ENCODE data around the gene APOO. TPM values are rescaled to one million over a fixed set of nuclear protein-coding genes. Genes with fewer than 3 reads are reported as not detected.
A peak's percentile ranks its signal among the peaks of the same experiment; 100 is the strongest.

The APOO gene
- total and polyA plus RNA-seq, 9 donors = 14.9 to 18.7 (median 16.5) TPM

DNA sequence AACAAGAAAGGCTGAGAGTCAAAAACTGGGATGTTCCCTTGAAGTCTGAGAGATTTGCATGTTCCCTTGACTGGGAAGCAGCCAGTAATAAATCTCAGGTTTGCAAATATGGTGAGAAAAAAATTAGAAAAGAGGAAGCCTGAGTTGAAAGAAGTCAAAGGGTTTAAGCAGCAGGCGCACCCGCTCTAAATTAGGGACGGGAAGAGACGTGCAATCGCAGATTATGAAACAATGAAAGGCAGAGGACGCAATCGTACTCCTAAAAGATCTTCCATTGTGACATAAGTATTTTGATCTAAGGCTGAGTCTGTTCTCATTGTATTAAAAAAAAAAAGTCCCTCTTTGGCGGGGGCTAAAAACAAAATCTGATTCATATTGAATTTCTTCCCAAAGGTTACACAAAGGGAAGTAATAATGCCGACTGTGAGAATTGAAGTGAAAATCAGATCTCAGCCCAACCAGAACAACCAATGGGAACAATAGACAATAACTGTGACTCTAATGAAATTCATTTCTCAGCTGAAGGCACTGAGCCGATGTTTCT, 96.6 kb downstream of the APOO start:
- DNase-seq = peak; percentile 50
- Histone ChIP-seq H3K36me3 (ENCODE audit: control insufficient read depth, insufficient read depth, low read length) (no peaks in the 10 kb centered on the region), H3K4me1 (ENCODE audit: control insufficient read depth, insufficient read depth, low read length) (no peaks in the 10 kb centered on the region), H3K4me3 (ENCODE audit: low read length) (no peak overlapping the region), H3K27me3 (ENCODE audit: control insufficient read depth, insufficient read depth, low read length) (peaks cover 10% of the 10 kb centered on the region), H3K27ac (ENCODE audit: low read length) (no peak overlapping the region), H3K9me3 (replicated peaks; ENCODE audit: control insufficient read depth, low read depth, low read length) (peaks cover 5% of the 10 kb centered on the region)
- WGBS (ENCODE audit: insufficient coverage) = 57% methylated on average over 5 of the region's 10 CpGs

- H3K27ac ChIP-seq (ENCODE audit: low read length) = no peak overlapping the region
- H3K4me1 ChIP-seq (ENCODE audit: control insufficient read depth, insufficient read depth, low read length) = no peaks in the 10 kb centered on the region
- no peak overlapping the region for H3K4me3 ChIP-seq (ENCODE audit: low read length)
- no peak for DNase-seq
- H3K36me3 ChIP-seq (ENCODE audit: control insufficient read depth, insufficient read depth, low read length) = no peaks in the 10 kb centered on the region
- H3K9me3 ChIP-seq (replicated peaks; ENCODE audit: control insufficient read depth, low read depth, low read length) = peaks cover 5% of the 10 kb centered on the region
- no CpG with 5 or more reads among the region's 3 CpGs for WGBS (ENCODE audit: insufficient coverage)
- peaks cover 6% of the 10 kb centered on the region for H3K27me3 ChIP-seq (ENCODE audit: control insufficient read depth, insufficient read depth, low read length)
Measured at GRCh38 chrX:23810279-23810678, 97.5 kb downstream of the APOO start.

DNA sequence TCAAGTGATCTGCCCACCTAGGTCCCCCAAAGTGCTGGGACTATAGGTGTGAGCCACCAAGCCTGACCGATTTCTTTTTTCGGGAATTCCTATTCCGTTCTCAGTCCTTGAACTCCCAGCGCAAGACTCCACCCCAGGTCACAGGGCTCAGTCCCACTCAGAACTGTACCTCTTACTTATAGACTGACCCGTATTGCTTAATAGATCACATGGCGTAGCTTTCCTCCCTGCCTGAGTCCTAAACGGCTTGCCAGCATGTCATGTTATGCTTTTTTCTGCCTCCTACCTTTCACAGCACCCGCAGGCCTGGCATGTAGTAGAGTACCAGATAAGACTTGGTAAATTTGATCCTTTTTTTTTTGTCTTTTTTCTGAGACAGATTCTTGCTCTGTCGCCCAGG, 102.3 kb downstream of the APOO start:
- DNase-seq = no peak
- no peaks in the 10 kb centered on the region for H3K9me3 ChIP-seq (replicated peaks; ENCODE audit: control insufficient read depth, low read depth, low read length)
- H3K27ac ChIP-seq (ENCODE audit: low read length) = no peak overlapping the region
- H3K4me3 ChIP-seq (ENCODE audit: low read length) = no peak overlapping the region
- H3K36me3 ChIP-seq (ENCODE audit: control insufficient read depth, insufficient read depth, low read length) = no peaks in the 10 kb centered on the region
- H3K27me3 ChIP-seq (ENCODE audit: control insufficient read depth, insufficient read depth, low read length) = peaks cover 3% of the 10 kb centered on the region
- H3K4me1 ChIP-seq (ENCODE audit: control insufficient read depth, insufficient read depth, low read length) = peaks cover 3% of the 10 kb centered on the region
- WGBS (ENCODE audit: insufficient coverage) = 96% methylated on average over 5 of the region's 9 CpGs

- no peak overlapping the region for H3K27ac ChIP-seq (ENCODE audit: low read length)
- 65% methylated on average over 2 of the region's 3 CpGs for WGBS (ENCODE audit: insufficient coverage)
- no peak for DNase-seq
- no peaks in the 10 kb centered on the region for H3K9me3 ChIP-seq (replicated peaks; ENCODE audit: control insufficient read depth, low read depth, low read length)
- H3K27me3 ChIP-seq (ENCODE audit: control insufficient read depth, insufficient read depth, low read length) = peaks cover 5% of the 10 kb centered on the region
- no peaks in the 10 kb centered on the region for H3K36me3 ChIP-seq (ENCODE audit: control insufficient read depth, insufficient read depth, low read length)
- H3K4me3 ChIP-seq (ENCODE audit: low read length) = no peak overlapping the region
- peaks cover 3% of the 10 kb centered on the region for H3K4me1 ChIP-seq (ENCODE audit: control insufficient read depth, insufficient read depth, low read length)
Measured at GRCh38 chrX:23804578-23804977, 103.2 kb downstream of the APOO start.

DNA sequence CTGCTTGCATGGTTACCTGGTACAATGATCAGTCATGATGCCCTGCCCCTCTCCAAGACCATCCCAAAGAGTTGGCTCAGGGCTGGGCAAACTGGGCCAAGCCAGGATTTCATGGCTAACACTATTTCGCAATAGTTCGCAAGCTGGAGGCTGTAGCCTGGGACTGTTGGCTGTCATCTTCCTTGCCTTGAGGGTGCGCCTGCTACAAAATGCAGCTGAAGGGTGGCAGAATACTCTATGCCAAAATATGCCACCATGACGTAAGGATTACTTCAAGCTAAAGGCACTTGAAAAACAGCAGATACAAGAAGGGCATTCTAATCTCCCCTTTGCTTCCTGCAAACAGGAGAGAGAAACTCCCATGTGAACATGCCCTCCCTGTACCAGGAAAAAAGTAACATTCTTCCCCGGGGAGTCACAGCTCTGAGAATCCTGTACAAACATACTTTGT, 103.8 kb downstream of the APOO start:
- H3K27ac ChIP-seq (ENCODE audit: low read length) = no peak overlapping the region
- 66% methylated on average over 5 of the region's 5 CpGs for WGBS (ENCODE audit: insufficient coverage)
- no peak overlapping the region for H3K4me3 ChIP-seq (ENCODE audit: low read length)
- peaks cover 8% of the 10 kb centered on the region for H3K27me3 ChIP-seq (ENCODE audit: control insufficient read depth, insufficient read depth, low read length)
- H3K36me3 ChIP-seq (ENCODE audit: control insufficient read depth, insufficient read depth, low read length) = no peaks in the 10 kb centered on the region
- peaks cover 3% of the 10 kb centered on the region for H3K4me1 ChIP-seq (ENCODE audit: control insufficient read depth, insufficient read depth, low read length)
- no peaks in the 10 kb centered on the region for H3K9me3 ChIP-seq (replicated peaks; ENCODE audit: control insufficient read depth, low read depth, low read length)
- DNase-seq = no peak

DNA sequence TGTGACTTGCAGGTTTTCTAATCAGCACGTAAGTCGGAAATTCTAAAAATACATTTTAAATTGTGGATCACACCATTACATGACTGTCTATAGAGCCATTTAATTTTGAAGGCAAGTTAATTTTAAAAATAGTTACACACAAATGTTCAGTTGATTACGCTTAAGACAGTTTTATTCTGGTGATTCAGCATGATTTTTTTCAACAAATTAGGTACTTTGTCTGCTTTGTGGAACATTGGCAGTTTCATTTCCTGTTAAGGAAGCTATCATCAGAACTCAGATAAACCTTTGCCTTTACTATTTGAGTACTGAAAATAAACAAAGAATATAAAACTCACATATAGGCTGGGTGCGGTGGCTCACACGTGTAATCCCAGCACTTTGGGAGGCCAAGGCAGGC, 105.3 kb downstream of the APOO start:
- Histone ChIP-seq H3K4me1 (ENCODE audit: control insufficient read depth, insufficient read depth, low read length) (peaks cover 3% of the 10 kb centered on the region), H3K9me3 (replicated peaks; ENCODE audit: control insufficient read depth, low read depth, low read length) (no peaks in the 10 kb centered on the region), H3K36me3 (ENCODE audit: control insufficient read depth, insufficient read depth, low read length) (no peaks in the 10 kb centered on the region), H3K27ac (ENCODE audit: low read length) (no peak overlapping the region), H3K4me3 (ENCODE audit: low read length) (no peak overlapping the region), H3K27me3 (ENCODE audit: control insufficient read depth, insufficient read depth, low read length) (peaks cover 11% of the 10 kb centered on the region)
- WGBS (ENCODE audit: insufficient coverage) = 60% methylated on average over 1 of the region's 5 CpGs
- DNase-seq = peak; percentile 30

DNA sequence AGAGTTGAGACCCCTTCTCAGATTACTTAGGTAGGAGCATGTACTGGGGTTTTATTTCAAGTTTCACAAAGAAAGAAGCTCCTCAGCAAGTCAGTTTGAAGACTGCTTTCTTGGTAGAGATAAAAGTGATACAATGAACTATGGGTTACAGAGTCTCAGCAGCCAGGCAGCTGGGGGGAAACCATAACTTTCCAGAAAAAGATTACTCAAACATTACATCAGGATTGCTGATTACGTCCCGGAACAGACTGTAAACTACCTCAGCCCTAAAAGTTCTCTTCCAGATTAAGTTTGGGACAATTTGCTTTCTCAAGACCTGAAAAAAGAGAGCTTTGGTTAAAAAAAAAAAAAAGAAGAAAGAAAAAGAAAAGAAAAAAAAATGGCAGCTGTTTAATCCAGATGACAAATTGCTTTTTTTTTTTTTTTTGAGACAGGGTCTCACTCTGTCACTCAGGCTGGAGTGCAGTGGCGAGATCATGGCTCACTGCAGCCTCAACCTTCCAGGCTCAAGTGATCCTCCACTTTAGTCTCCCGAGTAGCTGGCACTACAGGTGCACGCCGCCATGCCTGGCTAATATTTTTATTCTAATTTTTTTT, 108.2 kb downstream of the APOO start:
- no peaks in the 10 kb centered on the region for H3K9me3 ChIP-seq (replicated peaks; ENCODE audit: control insufficient read depth, low read depth, low read length)
- peaks cover 13% of the 10 kb centered on the region for H3K27me3 ChIP-seq (ENCODE audit: control insufficient read depth, insufficient read depth, low read length)
- peaks cover 6% of the 10 kb centered on the region for H3K4me1 ChIP-seq (ENCODE audit: control insufficient read depth, insufficient read depth, low read length)
- no peak overlapping the region for H3K27ac ChIP-seq (ENCODE audit: low read length)
- no CpG with 5 or more reads among the region's 6 CpGs for WGBS (ENCODE audit: insufficient coverage)
- no peak overlapping the region for H3K4me3 ChIP-seq (ENCODE audit: low read length)
- no peaks in the 10 kb centered on the region for H3K36me3 ChIP-seq (ENCODE audit: control insufficient read depth, insufficient read depth, low read length)
- peak; percentile 19 for DNase-seq

DNA sequence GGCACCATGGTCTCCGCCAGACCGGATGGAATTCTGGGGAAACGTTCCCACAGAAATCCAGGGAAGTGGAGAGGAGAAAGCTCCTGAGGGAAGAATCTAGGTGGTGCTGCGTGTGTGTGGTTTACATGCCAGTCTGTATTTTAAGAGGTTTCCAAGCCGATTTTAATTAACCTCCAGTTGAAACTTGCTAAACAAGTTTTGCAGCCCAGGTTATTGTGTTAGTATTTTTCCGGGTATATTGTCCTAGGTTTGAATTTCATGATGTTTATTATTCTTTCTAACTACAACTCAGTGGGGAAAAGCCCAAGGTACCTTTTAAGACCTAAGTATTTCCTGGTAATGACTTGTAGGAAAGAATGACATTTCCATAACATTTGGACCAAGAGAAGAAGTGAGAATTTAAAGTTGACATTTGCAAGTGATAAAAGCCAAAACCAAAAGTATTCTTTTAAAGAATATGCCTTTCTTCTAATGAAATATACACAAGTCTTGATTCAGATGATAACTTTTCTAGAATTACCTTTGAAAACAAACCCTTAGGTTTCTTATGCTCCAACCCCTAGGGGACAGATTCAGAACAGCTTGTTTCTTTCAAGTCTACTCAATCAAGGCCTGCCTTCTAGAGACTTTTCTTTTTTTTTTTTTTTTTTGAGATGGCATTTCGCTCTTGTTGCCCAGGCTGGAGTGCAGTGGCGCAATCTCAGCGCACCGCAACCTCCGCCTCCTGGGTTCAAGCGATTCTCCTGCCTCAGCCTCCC, 110.2 kb downstream of the APOO start:
- Histone ChIP-seq H3K36me3 (ENCODE audit: control insufficient read depth, insufficient read depth, low read length) (no peaks in the 10 kb centered on the region), H3K4me3 (ENCODE audit: low read length) (no peak overlapping the region), H3K27me3 (ENCODE audit: control insufficient read depth, insufficient read depth, low read length) (peaks cover 15% of the 10 kb centered on the region), H3K9me3 (replicated peaks; ENCODE audit: control insufficient read depth, low read depth, low read length) (no peaks in the 10 kb centered on the region), H3K27ac (ENCODE audit: low read length) (no peak overlapping the region), H3K4me1 (ENCODE audit: control insufficient read depth, insufficient read depth, low read length) (peaks cover 2% of the 10 kb centered on the region)
- WGBS (ENCODE audit: insufficient coverage) = 74% methylated on average over 8 of the region's 12 CpGs
- DNase-seq = peak; percentile 41

DNA sequence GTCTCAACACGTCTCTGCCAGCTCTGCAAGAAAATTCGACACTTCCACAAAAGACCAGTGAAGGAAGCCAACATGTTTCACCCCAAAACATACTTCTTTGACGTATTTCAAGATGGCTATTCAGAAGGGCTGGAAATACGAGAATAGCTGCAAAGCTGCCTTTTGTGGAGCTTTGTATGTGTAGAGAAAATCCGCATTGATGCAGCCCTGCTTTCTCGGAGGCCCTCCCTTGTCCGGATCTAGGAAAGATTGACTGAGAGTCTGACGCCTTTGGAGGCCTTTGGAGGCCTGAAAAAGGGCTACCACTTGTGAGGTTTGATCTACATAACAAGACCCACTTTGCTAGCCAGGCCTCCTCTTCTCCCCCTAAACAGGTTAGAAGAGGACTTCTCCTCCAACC, 112.5 kb downstream of the APOO start:
- Histone ChIP-seq H3K27ac (ENCODE audit: low read length) (no peak overlapping the region), H3K9me3 (replicated peaks; ENCODE audit: control insufficient read depth, low read depth, low read length) (no peaks in the 10 kb centered on the region), H3K36me3 (ENCODE audit: control insufficient read depth, insufficient read depth, low read length) (no peaks in the 10 kb centered on the region), H3K4me1 (ENCODE audit: control insufficient read depth, insufficient read depth, low read length) (peaks cover 2% of the 10 kb centered on the region), H3K27me3 (ENCODE audit: control insufficient read depth, insufficient read depth, low read length) (peaks cover 15% of the 10 kb centered on the region), H3K4me3 (ENCODE audit: low read length) (no peak overlapping the region)
- 76% methylated on average over 4 of the region's 8 CpGs for WGBS (ENCODE audit: insufficient coverage)
- DNase-seq = no peak

- Histone ChIP-seq H3K4me3 (ENCODE audit: low read length) (no peak overlapping the region), H3K27me3 (ENCODE audit: control insufficient read depth, insufficient read depth, low read length) (peaks cover 12% of the 10 kb centered on the region), H3K36me3 (ENCODE audit: control insufficient read depth, insufficient read depth, low read length) (no peaks in the 10 kb centered on the region), H3K27ac (ENCODE audit: low read length) (no peak overlapping the region), H3K9me3 (replicated peaks; ENCODE audit: control insufficient read depth, low read depth, low read length) (no peaks in the 10 kb centered on the region), H3K4me1 (ENCODE audit: control insufficient read depth, insufficient read depth, low read length) (peaks cover 2% of the 10 kb centered on the region)
- DNase-seq = peak; percentile 23
- WGBS (ENCODE audit: insufficient coverage) = 60% methylated on average over 4 of the region's 6 CpGs
Measured at GRCh38 chrX:23792861-23793553, 114.7 kb downstream of the APOO start.

Measured in muscle of leg (tissue), 11 donors.